Measurements from ENCODE around the gene UNC5B. TPM values are rescaled to one million over a fixed set of nuclear protein-coding genes. Genes with fewer than 3 reads are reported as not detected.

Gene UNC5B
- total and polyA plus RNA-seq, 10 donors, result 0.74 to 21.1 (median 11.3) TPM

DNA sequence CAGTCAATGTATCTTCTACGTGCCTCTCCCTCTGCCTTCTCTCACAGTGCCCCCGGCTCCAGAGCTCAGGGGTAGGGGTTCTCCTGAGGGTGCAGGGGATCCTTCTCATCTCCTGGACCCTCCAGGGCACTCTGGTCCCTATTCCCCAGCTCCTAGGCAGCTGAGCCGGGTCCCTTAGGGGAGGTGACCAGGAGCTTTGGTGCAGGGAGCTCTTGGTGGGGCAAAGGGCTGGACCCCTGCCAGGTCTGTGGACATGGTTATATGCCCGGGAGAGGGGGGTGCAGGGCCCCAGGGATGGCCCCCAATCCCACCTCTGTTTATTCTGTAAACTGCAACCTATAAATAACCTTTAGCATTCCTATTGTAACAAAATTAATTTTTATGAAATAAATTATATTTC, 90.1 kb downstream of the UNC5B start:
- Histone ChIP-seq H3K27me3 (replicated peaks in 1 of 7) (peaks cover 0 to 46% (median 0%) of the 10 kb centered on the region in 7 donors), H3K36me3 (peaks cover 0 to 24% (median 0%) of the 10 kb centered on the region in 6 donors), H3K4me3 (no peak overlapping the region), H3K27ac (no peak overlapping the region), H3K9me3 (no peaks in the 10 kb centered on the region), H3K4me1 (peaks cover 0 to 13% (median 2%) of the 10 kb centered on the region in 6 donors)
- no peak for DNase-seq
- 55 to 87% (median 73%) methylated on average over 4 of the region's 4 CpGs for WGBS, 5 donors
- intact Hi-C loops (cut with DNase I; ENCODE audit: low total_unique reads), result no loop called here
- no peak for TF ChIP-seq POLR2AphosphoS5 (IDR thresholded peaks at IDR 0.05)
- no peak for TF ChIP-seq CTCF (IDR thresholded peaks at IDR 0.05 in 8 of 11, conservative IDR thresholded peaks at IDR 0.05 in 3 of 11)
- TF ChIP-seq POLR2A (IDR thresholded peaks at IDR 0.05), result no peak

DNA sequence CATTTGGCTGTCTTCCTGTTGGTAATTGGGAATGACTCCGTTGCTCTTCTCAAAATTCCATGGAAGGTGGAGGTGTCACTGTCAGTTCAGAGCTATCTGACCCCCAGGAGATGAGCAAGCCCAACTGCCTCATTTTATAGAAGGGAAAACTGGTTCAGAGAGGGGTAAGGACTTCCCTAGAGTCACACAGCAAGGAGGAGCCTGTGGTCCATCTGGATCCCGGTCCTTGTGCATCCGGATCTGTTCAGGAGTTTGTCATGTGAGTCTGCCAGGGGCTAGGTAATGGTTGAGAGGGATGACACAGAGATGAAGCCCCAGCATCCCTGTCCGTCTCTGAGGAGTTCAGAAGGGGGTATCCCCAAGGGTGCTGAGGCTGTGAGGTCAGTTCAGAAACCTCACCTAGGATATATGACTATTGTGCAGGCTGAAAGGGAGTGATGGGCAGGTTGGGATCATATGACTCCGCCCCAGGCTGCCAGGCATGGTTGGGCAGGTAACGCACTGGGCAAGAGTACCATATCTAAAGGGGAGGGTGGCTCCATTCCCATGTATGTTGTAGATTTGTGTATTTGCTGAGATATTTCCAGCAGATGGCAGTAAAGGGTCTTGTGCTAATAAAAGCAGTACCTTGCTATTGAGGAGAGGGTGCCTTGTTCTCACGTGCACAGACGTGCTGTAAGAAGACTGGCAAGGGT, 90.7 kb downstream of the UNC5B start:
- Histone ChIP-seq H3K36me3 (peaks cover 0 to 18% (median 0%) of the 10 kb centered on the region in 6 donors), H3K27ac (no peak overlapping the region), H3K4me3 (no peak overlapping the region), H3K9me3 (no peaks in the 10 kb centered on the region), H3K4me1 (peaks cover 0 to 13% (median 2%) of the 10 kb centered on the region in 6 donors), H3K27me3 (replicated peaks in 1 of 7) (peaks cover 0 to 46% (median 0%) of the 10 kb centered on the region in 7 donors)
- intact Hi-C loops (cut with DNase I; ENCODE audit: low total_unique reads), result no loop called here
- DNase-seq, result no peak
- TF ChIP-seq POLR2AphosphoS5 (IDR thresholded peaks at IDR 0.05) (no peak), POLR2A (IDR thresholded peaks at IDR 0.05) (no peak), CTCF (IDR thresholded peaks at IDR 0.05 in 8 of 11, conservative IDR thresholded peaks at IDR 0.05 in 3 of 11) (peak in 8 of 11 experiments; percentile 15 to 60 (median 49))
- 50 to 65% (median 56%) methylated on average over 7 to 8 of the region's 8 CpGs for WGBS, 5 donors

DNA sequence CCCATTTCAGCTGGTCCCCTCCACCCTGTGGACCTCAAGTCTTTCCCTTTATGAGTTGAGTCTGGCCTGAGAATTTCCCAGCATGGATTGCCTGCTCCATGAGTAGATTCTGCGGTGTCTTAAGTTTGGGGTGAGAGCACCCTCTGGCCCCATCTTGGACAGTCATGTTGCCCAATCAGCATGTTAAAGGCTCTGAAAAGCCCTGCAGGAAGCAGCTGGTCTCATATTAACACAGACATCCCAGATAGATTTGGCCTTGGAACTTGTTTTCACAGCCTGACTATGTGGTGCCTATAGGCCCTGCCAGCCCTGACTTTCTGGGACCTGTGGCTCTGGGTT, 91.2 kb downstream of the UNC5B start:
- DNase-seq, result no peak
- H3K36me3 ChIP-seq, result peaks cover 0 to 14% (median 0%) of the 10 kb centered on the region in 6 donors
- 0 to 83% (median 45%) methylated on average over 1 of the region's 1 CpG for WGBS, 5 donors
- intact Hi-C loops (cut with DNase I; ENCODE audit: low total_unique reads), result no loop called here
- H3K9me3 ChIP-seq, result no peaks in the 10 kb centered on the region
- no peak overlapping the region for H3K4me3 ChIP-seq
- H3K27me3 ChIP-seq (replicated peaks in 1 of 7), result peaks cover 0 to 46% (median 0%) of the 10 kb centered on the region in 7 donors
- TF ChIP-seq CTCF (IDR thresholded peaks at IDR 0.05 in 8 of 11, conservative IDR thresholded peaks at IDR 0.05 in 3 of 11) (no peak), POLR2AphosphoS5 (IDR thresholded peaks at IDR 0.05) (no peak), POLR2A (IDR thresholded peaks at IDR 0.05) (no peak)
- H3K27ac ChIP-seq, result no peak overlapping the region
- H3K4me1 ChIP-seq, result peaks cover 0 to 13% (median 2%) of the 10 kb centered on the region in 6 donors

DNA sequence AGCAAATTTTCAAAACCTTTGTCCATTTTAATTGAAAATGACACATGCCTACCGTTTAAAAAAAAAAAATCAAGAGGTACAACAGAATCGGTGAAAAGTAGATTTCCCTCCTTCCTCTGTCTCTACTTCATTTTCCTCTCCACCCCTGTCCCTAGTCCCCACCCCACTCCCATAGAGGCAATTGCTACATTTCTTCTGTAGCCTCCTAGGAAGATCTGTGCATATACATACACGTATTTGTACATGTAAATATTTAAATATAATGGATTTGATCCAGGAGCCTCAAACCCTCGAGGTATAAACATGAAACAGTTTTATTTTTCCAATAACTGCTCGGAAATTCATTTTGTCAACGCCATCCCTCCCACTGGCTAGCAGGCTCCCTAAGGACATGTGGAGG, 92.5 kb downstream of the UNC5B start:
- peaks cover 0 to 36% (median 0%) of the 10 kb centered on the region in 7 donors for H3K27me3 ChIP-seq (replicated peaks in 1 of 7)
- no peak overlapping the region for H3K4me3 ChIP-seq
- peaks cover 0 to 4% (median 0%) of the 10 kb centered on the region in 6 donors for H3K36me3 ChIP-seq
- 72 to 86% (median 74%) methylated on average over 6 of the region's 6 CpGs for WGBS, 5 donors
- no peaks in the 10 kb centered on the region for H3K9me3 ChIP-seq
- intact Hi-C loops (cut with DNase I; ENCODE audit: low total_unique reads), result no loop called here
- H3K4me1 ChIP-seq, result peaks cover 0 to 9% (median 5%) of the 10 kb centered on the region in 6 donors
- TF ChIP-seq POLR2AphosphoS5 (IDR thresholded peaks at IDR 0.05) (no peak), POLR2A (IDR thresholded peaks at IDR 0.05) (no peak), CTCF (IDR thresholded peaks at IDR 0.05 in 8 of 11, conservative IDR thresholded peaks at IDR 0.05 in 3 of 11) (no peak)
- DNase-seq, result no peak
- no peak overlapping the region for H3K27ac ChIP-seq
